ENCODE measurements around the gene ZNF683.

DNA sequence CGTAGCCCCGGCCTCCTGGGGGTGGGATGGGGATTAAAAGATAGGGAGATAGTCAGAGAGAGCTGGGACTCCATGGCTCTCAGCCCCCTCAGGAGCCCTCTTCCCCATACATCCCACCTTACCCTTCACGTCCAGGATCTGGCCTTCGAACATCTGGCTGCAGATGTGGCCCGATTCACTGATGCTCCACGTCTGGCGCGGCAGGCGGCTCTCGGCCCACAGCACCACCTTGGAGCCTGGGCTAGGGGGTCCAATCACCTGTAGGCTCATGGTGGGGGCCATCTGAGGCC, 50.6 kb downstream of the ZNF683 start:
- TF ChIP-seq CTCF (IDR thresholded peaks at IDR 0.05; ENCODE audit: low read depth, low read length, missing input control) (no peak), MAX (IDR thresholded peaks at IDR 0.05) (no peak), RXRA (IDR thresholded peaks at IDR 0.05) (no peak), JUND (IDR thresholded peaks at IDR 0.05) (no peak)

Data from liver (tissue), 3 donors.